GM19468 (cell line): Measurements from ENCODE around the gene DHX38.
"Not testable (repeated sequence)": the region's sequence is repeated elsewhere in the genome, so short reads cannot be mapped to it uniquely, and the experiment has no call there.

Experiments
- ATAC-seq: cut with Tn5 transposase; IDR thresholded peaks from one replicate; pipeline ENCODE4 v1.9.1; 2021; ENCODE audit warnings: mild to moderate bottlenecking, moderate library complexity, moderate number of reproducible peaks; ENCODE audit not compliant: unreplicated experiment; ENCODE audit errors: extremely low read depth

Gene DHX38

DNA sequence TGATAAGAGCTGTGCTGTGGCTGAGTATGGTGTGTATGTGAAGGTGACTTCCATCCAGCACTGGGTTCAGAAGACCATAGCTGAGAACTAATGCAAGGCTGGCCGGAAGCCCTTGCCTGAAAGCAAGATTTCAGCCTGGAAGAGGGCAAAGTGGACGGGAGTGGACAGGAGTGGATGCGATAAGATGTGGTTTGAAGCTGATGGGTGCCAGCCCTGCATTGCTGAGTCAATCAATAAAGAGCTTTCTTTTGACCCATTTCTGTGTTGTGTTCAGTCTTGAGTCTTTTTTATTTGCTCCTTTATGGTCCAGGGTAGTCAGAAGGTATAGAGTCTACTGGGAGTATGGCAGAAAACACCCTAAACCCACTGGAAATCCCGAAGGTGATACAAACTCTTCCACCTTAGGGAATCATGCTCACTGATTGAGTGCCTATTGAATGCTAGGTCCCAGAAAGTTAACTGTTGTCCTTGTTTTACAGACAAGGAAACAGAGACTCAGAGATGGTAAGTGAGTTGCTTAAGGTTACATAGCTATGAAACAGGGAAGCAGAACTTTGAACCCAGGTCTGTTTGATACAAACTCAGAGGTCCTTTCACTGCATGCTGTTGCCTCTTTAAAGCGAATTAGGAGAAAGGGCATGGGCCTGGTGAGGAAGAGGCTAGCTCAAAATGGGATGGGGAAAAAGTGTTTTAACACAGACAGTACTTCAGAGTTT lies 16.5 kb upstream of the DHX38 start:
- ATAC-seq, result not testable (repeated sequence)

DNA sequence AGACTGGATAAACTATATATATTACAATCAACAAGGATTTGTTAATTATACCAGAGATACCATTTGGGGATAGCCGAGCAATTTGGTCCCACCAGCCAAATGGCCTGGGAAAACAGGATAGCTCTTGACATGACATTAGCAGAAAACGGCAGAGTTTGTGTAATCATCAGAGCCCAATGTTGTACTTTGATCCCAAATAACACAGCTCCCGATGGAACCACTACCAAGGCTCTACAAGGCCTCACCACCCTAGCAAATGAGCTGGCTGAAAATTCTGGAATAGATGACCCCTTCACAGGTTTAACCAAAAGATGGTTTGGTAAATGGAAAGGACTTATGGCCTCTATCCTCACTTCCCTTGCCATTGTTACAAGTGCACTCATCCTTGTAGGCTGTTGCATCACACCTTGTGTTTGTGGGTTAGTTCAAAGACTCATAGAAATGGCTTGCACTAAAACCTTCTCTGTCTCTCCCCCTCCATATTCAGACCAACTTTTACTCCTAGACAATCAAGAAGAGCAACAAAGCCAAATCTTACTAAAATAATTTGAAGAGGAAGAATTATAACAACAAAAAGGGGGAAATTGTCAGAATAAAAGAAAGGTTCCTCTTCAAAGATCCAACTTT lies 9.8 kb upstream of the DHX38 start:
- ATAC-seq, result no peak

DNA sequence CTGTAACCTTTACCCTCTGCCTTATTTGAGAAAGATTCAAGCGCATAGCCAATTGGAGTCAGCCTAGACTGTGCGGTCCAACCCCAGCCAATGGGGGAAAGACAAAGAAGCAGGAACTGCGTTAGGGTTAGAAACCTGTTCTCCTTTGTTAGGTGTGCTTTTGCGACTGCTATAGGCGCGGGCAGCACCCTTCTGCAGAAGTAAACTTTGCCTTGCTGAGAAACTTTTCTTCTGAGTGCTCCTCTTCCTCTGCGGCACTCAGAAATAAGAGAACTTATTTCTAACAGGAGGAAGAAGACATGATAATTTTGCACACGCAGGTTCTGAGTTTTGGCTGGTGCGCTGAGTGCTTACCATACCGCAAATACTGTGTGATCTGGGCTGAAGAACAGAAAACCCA lies 9.2 kb upstream of the DHX38 start:
- ATAC-seq, result no peak

DNA sequence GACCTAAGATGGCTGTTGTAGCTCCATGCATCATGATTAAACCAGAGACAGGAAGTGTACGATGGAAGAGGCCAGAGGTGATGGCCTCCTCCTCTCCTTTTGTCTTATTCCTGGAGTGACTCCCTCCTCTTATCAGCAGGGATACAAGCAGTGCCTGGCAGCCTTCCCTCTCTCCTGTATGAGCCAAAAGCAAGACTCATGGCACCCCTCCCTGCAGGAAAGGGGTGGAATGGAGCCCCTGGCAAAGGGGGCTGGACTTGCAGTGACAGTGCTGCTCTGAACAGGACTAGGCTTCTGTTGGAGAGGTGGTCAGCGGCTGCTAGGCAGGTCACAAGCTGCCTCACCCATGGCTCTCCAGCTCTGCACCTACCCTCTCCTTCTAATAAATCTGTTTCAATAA lies 8.6 kb upstream of the DHX38 start:
- ATAC-seq, result no peak

DNA sequence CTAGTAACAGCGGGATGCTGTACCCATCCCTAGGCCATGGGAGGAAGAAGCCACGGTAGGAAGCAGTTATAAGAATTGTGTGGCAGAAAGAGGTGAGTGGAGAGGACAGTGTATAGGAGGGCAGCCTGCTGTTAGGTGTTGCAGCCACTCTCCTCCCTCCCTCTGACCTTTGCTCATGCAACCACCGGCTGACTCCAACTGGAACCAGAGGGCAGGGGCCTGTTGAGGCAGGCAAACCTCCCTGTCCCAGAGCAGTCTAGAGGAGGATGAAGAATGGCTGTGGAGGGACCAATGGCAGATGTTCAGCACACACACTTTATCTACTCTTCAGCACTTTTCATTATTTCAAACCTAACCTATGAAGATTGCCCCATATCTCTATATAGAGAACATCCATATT lies 2.4 kb upstream of the DHX38 start:
- ATAC-seq, result no peak

DNA sequence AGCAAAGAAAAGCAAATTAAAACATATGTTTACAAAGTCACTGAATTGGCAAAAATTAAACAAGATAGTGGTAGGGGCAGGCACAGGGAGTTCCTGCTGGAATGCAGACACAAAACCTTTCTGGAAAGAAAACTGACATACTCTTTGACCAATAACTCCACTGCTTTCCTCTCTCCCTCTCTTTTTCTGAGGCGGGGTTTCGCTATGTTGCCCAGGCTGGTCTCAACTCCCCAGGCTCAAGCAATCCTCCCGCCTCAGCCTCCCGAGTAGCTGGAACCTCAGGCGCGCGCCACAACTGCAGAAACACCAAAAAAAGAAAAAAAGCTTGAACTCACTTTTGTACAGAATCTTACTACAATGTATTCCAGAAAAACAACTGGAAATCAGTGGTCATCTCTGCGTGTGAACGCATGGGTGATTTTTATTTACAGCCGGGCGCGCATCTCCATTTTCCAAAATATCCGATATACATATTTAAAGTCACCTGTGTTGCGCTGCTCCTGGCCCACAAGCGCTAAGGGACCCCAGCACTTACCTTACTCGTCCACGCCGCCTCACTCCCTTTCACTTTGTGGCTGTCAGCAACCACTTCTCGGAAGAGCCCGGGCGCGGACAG lies 707 bp upstream of the DHX38 start:
- ATAC-seq, result no peak

DNA sequence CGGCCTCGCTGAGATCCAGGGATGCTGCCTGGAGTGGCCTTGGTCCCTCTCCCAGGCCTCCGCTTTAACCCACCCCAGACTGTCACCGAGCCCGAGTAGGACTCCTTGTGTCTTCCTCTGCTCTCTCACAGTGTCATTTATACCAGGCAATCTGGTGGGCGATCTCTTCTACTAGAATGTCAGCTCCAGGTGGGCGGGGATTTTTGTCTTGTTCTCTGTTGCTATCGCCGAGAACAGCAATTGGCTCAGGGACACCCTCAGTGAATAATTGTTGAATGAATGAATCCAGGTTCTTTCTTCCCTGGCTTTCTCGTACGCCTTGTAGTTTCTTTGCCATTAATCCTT lies 591 bp downstream of the DHX38 start:
- no peak for ATAC-seq

DNA sequence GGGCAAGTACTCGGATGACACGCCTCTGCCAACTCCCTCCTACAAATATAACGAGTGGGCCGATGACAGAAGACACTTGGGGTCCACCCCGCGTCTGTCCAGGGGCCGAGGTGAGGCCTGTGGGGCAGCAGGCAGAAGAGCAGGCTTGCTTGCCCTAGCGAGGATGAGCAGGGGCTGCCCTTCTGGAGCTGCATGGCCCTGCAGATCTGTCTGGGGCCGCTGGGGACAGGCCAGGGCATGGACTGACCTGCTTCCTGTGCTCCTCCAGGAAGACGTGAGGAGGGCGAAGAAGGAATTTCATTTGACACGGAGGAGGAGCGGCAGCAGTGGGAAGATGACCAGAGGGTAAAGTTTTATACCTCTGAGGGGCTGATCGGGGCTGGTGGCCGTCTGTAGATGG lies 5.3 kb downstream of the DHX38 start:
- no peak for ATAC-seq

DNA sequence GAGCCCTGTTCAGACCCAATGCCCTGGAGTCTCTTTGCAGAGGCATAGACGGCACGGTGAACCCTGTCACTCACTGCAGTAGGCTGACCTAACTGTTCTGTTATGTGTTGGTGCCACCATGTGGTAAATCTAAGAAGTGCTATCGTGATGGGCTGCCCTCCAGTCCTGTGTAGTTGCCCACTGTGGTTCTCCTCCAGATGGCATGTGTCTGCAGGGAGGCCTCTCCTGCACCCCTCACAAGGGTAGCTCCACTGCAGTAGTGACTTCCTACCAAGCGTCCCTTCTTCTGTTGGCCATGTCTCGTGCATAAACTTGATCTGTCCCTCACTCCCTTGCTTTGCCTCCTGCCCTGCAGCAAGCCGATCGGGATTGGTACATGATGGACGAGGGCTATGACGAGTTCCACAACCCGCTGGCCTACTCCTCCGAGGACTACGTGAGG lies 5.8 kb downstream of the DHX38 start:
- ATAC-seq, result no peak

DNA sequence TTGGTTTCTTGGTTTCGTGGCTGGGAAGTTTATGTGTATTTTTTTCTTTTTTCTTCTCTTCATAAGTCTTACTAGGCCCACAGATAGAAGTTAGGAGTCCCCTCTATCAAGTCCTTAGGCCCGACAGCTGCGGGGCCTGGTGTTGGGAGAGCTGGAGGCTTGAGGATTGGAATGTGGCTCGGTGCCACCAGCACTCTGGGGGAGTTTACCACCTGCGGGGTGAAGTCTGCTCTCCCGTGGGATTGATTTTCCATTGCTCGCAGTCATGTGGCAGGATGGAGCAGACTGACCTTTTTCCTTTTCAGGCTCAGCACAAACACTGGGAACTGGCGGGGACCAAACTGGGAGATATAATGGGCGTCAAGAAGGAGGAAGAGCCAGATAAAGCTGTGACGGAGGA lies 7.5 kb downstream of the DHX38 start:
- ATAC-seq, result no peak

DNA sequence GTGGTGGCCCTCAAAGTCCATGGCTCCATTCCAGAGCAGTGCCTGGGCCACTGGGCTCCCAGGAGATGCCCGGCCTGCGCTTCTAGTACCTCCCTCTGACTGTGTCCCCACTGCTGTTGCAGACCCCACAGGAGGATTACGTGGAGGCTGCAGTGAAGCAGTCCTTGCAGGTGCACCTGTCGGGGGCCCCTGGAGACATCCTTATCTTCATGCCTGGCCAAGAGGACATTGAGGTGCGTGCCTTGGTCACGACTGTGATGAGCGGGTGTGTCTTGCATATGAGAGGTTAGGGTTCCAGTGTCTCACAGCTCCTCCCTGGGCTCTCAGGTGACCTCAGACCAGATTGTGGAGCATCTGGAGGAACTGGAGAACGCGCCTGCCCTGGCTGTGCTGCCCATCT lies 11.3 kb downstream of the DHX38 start:
- no peak for ATAC-seq

DNA sequence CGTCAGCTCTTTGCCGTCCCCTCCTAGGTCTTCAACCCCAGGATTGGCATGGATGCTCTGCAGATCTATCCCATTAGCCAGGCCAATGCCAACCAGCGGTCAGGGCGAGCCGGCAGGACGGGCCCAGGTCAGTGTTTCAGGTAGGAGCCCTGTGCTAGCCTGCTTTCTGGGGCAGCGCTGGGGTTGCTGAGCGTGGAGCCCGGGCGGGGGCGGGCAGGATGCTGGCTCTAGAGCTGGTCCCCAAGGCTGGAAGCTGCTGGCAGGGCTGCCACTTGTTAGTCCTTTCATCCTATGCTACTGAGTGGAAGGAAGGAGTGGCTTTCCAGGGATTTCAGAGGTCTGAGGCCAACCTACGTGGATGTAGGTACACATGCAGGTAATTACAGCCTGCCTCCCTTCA lies 12.3 kb downstream of the DHX38 start:
- no peak for ATAC-seq

DNA sequence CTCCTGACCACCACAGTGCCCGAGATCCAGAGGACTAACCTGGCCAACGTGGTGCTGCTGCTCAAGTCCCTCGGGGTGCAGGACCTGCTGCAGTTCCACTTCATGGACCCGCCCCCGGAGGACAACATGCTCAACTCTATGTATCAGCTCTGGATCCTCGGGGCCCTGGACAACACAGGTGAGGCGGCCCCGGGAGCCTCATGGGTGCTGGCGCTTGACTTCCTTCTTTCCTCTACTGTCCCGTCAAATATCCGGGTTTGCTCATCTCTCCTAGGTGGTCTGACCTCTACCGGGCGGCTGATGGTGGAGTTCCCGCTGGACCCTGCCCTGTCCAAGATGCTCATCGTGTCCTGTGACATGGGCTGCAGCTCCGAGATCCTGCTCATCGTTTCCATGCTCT lies 13.7 kb downstream of the DHX38 start:
- ATAC-seq, result no peak

DNA sequence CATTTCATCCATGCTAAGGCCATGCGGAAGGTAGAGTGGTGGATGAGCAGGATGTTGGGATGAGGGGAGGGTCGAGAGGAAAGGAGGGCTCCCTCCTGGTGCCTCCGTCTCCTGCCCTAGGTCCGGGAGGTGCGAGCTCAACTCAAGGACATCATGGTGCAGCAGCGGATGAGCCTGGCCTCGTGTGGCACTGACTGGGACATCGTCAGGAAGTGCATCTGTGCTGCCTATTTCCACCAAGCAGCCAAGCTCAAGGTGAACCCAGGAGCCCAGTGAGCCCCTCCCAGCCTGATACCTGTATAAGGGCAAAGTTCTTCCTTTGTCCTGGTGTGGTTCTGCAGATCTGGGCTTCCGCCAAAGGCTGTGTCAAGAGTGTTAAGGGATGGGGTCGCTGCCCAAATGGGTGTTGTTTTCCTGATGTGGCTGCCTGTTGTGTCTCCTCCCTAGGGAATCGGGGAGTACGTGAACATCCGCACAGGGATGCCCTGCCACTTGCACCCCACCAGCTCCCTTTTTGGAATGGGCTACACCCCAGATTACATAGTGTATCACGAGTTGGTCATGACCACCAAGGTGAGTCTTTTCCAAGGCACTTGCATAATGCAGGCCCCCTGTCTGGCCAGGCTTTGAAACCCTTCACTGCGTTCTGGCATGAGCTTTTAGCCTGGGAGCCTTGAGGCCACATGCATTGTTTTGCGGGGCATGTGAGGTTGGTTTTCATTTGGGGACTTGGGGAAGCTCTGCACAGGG lies 14.9 kb downstream of the DHX38 start:
- ATAC-seq, result no peak

DNA sequence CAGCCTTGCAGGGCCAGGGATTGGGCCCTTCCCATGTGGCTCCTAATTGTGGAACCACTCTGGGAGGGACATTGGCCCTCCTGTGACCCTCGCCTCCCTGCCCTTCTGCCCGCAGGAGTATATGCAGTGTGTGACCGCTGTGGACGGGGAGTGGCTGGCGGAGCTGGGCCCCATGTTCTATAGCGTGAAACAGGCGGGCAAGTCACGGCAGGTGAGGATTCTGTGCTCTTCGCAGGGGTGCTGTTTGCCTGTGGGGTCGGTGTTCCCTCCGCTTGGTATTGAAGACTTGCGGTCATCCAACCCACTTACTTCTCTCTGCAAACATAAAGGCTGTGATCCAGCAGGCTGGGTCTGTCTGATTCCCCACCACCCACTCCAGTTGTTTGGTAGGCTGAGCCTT lies 15.7 kb downstream of the DHX38 start:
- no peak for ATAC-seq

DNA sequence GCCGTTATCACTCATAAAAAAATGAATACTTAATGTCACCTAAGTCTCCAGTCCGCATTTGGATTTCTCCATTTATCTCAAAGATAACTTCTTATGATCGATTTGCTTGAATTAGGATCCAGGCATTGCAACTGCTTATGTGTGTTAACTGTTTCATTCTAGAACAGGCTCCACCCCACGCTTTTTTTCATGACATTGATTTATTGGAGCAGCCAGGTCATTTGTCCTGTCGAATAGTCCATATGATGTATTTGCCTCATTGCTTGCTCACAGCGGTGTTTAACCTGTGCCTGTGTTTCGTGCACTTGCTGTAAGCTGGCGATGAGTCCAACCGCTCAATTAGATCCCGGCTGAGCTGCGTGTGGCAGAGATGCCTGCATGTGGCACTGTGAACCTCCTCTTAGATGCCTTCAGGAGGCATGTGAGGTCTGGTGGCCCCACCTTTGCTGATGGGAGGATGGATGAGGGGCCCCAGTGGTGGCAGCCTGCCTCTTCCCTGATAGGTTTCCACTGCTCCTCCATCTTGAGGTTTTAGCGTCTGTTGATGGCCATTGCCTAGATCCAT lies 16.4 kb downstream of the DHX38 start:
- no peak for ATAC-seq

DNA sequence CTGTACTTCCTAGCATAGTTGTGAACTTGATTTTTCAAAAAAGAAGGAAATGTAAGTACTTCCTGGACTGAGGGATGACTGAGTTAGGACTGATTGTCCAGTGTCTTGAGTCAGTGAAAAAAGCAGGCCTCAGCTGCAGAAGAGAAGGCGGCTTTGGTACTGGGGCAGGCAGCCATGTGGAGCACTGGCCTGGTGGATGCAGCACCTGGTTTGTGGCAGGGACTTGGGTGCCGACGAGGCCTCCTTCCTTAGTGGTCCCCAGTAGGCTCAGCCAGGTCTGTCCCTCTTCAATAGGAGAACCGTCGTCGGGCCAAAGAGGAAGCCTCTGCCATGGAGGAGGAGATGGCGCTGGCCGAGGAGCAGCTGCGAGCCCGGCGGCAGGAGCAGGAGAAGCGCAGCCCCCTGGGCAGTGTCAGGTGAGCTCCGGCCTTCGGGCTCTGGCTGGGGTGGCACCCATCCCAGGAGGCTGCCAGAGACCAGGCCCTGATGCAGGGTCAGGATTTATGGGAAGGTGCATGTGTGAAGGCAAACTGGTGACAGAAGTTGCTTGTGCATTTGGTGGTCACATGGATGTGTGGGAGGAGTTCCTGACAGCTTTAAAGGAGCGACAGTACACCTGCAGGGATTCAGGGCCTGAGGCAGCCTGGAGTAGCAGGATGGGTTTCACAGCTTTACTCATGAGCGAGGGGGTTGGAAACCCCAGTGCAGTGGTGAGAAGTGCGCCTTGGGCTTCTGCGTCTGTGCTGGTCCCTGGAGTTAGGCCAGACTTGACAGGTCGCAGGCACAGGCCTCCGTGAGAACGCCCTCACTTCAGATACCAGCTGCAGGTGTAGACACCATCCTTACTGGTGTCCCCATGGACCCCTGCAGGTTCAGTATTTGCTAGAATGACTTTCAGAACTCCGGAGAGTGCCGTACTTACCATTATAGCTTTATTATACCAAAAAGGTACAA lies 17.3 kb downstream of the DHX38 start:
- no peak for ATAC-seq

DNA sequence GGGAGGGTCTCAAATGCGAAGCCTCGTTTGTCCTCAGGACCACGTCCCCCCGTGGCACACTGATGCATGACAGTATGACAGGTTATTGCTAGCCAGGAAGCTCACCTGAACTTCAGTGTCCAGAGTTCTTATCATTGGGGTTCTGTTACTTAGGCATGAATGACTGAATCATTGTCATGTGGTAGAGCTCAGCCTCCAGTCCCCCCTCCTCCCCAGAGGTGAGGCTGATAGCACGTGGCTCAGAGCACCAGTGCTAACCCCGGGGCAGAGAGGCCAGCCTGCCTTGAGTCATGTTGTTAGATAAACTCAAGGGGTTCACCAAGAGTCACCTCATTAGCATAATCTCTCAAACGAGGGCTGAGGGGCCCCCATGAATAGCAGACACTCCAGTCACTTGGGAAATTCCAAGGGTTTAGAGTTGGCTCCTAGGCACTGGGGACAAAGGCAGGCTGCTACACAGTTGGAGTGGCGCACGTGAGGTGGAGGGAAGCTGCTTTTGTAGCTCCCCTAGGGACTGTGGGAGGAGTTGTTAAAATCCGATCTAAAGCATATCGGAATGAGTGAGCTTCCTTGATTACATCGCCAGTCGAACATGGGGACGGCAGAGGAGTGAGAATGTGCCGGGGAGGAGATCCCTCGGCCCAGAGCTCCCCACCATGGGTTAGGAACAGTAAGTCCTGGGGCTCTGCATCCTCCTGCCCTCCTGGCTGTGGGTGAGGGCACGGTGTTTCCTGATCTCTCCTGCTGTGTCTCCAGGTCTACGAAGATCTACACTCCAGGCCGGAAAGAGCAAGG lies 18.2 kb downstream of the DHX38 start:
- ATAC-seq, result no peak

DNA sequence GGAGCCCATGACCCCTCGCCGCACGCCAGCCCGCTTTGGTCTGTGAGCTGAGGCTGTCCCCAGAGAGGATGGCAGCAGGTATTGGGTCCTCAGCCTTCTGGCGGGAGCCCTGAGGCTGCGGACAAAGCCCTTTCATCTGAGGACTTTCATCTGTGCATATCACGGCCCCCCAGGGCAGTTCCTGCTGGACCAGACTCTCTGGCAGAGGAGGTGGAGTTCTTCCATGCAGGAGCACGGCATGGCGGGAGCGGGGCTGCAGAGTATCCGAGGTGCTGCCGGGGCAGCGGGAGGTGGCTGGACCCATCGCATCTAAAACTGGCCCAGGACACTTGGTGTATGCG lies 18.8 kb downstream of the DHX38 start:
- ATAC-seq, result no peak
